ENCODE data around the gene HMX2. TPM values are rescaled to one million over a fixed set of nuclear protein-coding genes. Genes with fewer than 3 reads are reported as not detected.

Gene HMX2
- total and polyA plus RNA-seq, 2 of the 13 experiments (the other 11 are each of a cell fraction or from before 2014, with no cell fraction given), result not detected

DNA sequence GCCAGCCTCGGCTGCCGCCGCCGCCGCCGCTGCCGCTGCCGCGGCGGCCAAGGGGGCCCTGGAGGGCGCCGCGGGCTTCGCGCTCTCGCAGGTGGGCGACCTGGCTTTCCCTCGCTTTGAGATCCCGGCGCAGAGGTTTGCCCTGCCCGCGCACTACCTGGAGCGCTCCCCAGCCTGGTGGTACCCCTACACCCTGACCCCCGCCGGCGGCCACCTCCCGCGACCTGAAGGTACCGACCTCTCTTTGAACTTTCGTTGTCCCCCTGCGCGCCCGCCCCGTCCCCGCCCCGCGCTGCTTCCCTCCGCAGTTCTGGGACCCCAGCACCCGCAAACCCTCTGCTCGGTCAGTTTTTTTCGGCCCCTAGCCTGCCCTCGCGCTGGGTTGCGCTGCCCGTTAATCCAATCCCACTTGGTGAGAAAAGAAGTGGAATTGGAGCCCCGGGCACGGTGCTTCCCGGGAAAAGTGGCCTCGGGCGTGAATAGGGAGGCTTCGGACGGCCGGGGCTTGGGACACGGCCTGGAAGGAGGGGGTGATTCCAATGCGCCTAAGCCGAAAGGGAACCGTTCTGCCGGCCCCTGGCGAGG, 11.6 kb upstream of the HMX2 start:
- no peak for ATAC-seq
- H3K27ac ChIP-seq (ENCODE audit: extremely low read length, insufficient read depth, low read length), result no peak overlapping the region
- no peaks in the 10 kb centered on the region for H3K79me2 ChIP-seq (ENCODE audit: insufficient read depth, low read length)
- peak overlapping the region; percentile 27 to 61 (median 37); a peak in 5 of 6 replicates for H3K4me3 ChIP-seq (replicated peaks in 1 of 3; ENCODE audit: insufficient read depth in 1 of 3, low read depth in 2 of 3, low read length in 3 of 3)
- H3K9ac ChIP-seq (ENCODE audit: insufficient read depth, low read depth, low read length), result no peak overlapping the region
- no TSS peak for BruUV-seq (replicated peaks)
- in situ Hi-C loops (cut with HindIII; ENCODE audit: extremely low pct_ligation_motif_present, low pct_unique_long_range_greater_than_20kb), result no loop called here
- intact Hi-C loops (cut with micrococcal nuclease; ENCODE audit: unreplicated experiment), result loop anchor here (5.0 kb wide), 1 partner anchor 131 kb away; no protein-coding TSS in a partner anchor
- peaks cover 18 to 86% of the 10 kb centered on the region in 2 experiments; a peak in 4 of 5 replicates for H3K27me3 ChIP-seq (ENCODE audit: control insufficient read depth in 1 of 2, insufficient read depth in 2 of 2, low read length in 2 of 2)
- DNase-seq (ENCODE audit: low spot score), result no peak
- TF ChIP-seq ZFY (CRISPR knock-in tag; IDR thresholded peaks at IDR 0.05) (0 out of 2 replicates have a peak, but pooled peaks have one; percentile 4), EZH2 (conservative IDR thresholded peaks at IDR 0.05; ENCODE audit: low read depth, low read length) (peak; percentile 83), CBX2 (IDR thresholded peaks at IDR 0.05; ENCODE audit: low read depth, low read length) (peak; percentile 59; the same call in 1 of the 2 replicates), CBX2 (CRISPR knock-in tag; IDR thresholded peaks at IDR 0.05; ENCODE audit: low read depth) (no peak), SMAD9 (CRISPR knock-in tag; IDR thresholded peaks at IDR 0.05) (no peak)
- TF ChIP-seq, protein P1, sequence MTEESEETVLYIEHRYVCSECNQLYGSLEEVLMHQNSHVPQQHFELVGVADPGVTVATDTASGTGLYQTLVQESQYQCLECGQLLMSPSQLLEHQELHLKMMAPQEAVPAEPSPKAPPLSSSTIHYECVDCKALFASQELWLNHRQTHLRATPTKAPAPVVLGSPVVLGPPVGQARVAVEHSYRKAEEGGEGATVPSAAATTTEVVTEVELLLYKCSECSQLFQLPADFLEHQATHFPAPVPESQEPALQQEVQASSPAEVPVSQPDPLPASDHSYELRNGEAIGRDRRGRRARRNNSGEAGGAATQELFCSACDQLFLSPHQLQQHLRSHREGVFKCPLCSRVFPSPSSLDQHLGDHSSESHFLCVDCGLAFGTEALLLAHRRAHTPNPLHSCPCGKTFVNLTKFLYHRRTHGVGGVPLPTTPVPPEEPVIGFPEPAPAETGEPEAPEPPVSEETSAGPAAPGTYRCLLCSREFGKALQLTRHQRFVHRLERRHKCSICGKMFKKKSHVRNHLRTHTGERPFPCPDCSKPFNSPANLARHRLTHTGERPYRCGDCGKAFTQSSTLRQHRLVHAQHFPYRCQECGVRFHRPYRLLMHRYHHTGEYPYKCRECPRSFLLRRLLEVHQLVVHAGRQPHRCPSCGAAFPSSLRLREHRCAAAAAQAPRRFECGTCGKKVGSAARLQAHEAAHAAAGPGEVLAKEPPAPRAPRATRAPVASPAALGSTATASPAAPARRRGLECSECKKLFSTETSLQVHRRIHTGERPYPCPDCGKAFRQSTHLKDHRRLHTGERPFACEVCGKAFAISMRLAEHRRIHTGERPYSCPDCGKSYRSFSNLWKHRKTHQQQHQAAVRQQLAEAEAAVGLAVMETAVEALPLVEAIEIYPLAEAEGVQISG (CRISPR knock-in tag; IDR thresholded peaks at IDR 0.05), result no peak
- no peaks in the 10 kb centered on the region for H3K9me3 ChIP-seq (ENCODE audit: low read length)
- H3K4me2 ChIP-seq (ENCODE audit: low read depth, low read length), result peak overlapping the region; percentile 69
- WGBS (ENCODE audit: low lambda C conversion rate), result 6% methylated on average over 48 of the region's 59 CpGs
- no peak for FAIRE-seq
- no peaks in the 10 kb centered on the region for H3K36me3 ChIP-seq (replicated peaks in 1 of 2; ENCODE audit: control insufficient read depth in 1 of 2, insufficient read depth in 2 of 2, low read length in 2 of 2)
- POLR2A ChIA-PET, result no interaction called here
- H3K4me1 ChIP-seq (ENCODE audit: insufficient read depth, low read length), result peaks cover 60% of the 10 kb centered on the region
- H2AFZ ChIP-seq (ENCODE audit: low read length), result no peak overlapping the region
- H4K20me1 ChIP-seq (ENCODE audit: insufficient read depth, low read length), result peaks cover 6% of the 10 kb centered on the region; the same call in 1 of the 2 replicates
- CTCF ChIA-PET (ENCODE audit: low intra/inter-chr PET ratio, low total read pairs), result no interaction called here

Data from HepG2 (cell line).